ENCODE results near the gene PRICKLE1.

DNA sequence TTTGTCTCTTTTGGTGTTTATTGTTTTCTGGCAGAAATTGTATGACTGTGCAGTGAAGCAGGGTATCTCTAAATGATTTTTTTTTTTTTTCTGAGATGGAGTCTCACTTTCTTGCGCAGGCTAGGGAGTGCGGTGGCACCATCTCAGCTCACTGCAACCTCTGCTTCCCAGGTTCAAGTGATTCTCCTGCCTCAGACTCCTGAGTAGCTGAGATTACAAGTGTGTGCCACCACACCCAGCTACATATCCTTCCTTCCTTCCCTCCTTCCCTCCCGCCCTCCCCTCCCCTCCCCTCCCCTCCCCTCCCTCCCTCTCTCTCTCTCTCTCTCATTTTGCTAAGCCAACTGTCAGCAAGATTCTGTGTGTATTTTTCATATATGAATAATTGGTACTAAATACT, 169.2 kb downstream of the PRICKLE1 start:
- TF ChIP-seq, protein P1, sequence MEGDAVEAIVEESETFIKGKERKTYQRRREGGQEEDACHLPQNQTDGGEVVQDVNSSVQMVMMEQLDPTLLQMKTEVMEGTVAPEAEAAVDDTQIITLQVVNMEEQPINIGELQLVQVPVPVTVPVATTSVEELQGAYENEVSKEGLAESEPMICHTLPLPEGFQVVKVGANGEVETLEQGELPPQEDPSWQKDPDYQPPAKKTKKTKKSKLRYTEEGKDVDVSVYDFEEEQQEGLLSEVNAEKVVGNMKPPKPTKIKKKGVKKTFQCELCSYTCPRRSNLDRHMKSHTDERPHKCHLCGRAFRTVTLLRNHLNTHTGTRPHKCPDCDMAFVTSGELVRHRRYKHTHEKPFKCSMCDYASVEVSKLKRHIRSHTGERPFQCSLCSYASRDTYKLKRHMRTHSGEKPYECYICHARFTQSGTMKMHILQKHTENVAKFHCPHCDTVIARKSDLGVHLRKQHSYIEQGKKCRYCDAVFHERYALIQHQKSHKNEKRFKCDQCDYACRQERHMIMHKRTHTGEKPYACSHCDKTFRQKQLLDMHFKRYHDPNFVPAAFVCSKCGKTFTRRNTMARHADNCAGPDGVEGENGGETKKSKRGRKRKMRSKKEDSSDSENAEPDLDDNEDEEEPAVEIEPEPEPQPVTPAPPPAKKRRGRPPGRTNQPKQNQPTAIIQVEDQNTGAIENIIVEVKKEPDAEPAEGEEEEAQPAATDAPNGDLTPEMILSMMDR (IDR thresholded peaks at IDR 0.05; ENCODE audit: insufficient read depth, low read length): no peak
- TF ChIP-seq POLR2AphosphoS5 (IDR thresholded peaks at IDR 0.05; ENCODE audit: low read depth) (no peak), GABPA (IDR thresholded peaks at IDR 0.05; ENCODE audit: low read depth) (no peak), SPI1 (IDR thresholded peaks at IDR 0.05; ENCODE audit: borderline replicate concordance, low read depth) (no peak)
- TF ChIP-seq, protein P2, sequence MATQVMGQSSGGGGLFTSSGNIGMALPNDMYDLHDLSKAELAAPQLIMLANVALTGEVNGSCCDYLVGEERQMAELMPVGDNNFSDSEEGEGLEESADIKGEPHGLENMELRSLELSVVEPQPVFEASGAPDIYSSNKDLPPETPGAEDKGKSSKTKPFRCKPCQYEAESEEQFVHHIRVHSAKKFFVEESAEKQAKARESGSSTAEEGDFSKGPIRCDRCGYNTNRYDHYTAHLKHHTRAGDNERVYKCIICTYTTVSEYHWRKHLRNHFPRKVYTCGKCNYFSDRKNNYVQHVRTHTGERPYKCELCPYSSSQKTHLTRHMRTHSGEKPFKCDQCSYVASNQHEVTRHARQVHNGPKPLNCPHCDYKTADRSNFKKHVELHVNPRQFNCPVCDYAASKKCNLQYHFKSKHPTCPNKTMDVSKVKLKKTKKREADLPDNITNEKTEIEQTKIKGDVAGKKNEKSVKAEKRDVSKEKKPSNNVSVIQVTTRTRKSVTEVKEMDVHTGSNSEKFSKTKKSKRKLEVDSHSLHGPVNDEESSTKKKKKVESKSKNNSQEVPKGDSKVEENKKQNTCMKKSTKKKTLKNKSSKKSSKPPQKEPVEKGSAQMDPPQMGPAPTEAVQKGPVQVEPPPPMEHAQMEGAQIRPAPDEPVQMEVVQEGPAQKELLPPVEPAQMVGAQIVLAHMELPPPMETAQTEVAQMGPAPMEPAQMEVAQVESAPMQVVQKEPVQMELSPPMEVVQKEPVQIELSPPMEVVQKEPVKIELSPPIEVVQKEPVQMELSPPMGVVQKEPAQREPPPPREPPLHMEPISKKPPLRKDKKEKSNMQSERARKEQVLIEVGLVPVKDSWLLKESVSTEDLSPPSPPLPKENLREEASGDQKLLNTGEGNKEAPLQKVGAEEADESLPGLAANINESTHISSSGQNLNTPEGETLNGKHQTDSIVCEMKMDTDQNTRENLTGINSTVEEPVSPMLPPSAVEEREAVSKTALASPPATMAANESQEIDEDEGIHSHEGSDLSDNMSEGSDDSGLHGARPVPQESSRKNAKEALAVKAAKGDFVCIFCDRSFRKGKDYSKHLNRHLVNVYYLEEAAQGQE (IDR thresholded peaks at IDR 0.05; ENCODE audit: insufficient replicate concordance, low read depth): no peak

All from HL-60 (cell line).